GM10266 (cell line): Measurements from ENCODE around the gene IPO11.

Experiments used
- DNase-seq: peaks from one replicate; pipeline ENCODE4 v3.0.0; 2012; ENCODE audit errors: extremely low spot score
- CTCF ChIP-seq: IDR thresholded peaks from 2 replicates; pipeline ENCODE4 v1.5.1; 2012; ENCODE audit warnings: mild to moderate bottlenecking, low read depth; ENCODE audit not compliant: control insufficient read depth, insufficient read depth; ENCODE audit errors: missing control alignments

IPO11 gene

DNA sequence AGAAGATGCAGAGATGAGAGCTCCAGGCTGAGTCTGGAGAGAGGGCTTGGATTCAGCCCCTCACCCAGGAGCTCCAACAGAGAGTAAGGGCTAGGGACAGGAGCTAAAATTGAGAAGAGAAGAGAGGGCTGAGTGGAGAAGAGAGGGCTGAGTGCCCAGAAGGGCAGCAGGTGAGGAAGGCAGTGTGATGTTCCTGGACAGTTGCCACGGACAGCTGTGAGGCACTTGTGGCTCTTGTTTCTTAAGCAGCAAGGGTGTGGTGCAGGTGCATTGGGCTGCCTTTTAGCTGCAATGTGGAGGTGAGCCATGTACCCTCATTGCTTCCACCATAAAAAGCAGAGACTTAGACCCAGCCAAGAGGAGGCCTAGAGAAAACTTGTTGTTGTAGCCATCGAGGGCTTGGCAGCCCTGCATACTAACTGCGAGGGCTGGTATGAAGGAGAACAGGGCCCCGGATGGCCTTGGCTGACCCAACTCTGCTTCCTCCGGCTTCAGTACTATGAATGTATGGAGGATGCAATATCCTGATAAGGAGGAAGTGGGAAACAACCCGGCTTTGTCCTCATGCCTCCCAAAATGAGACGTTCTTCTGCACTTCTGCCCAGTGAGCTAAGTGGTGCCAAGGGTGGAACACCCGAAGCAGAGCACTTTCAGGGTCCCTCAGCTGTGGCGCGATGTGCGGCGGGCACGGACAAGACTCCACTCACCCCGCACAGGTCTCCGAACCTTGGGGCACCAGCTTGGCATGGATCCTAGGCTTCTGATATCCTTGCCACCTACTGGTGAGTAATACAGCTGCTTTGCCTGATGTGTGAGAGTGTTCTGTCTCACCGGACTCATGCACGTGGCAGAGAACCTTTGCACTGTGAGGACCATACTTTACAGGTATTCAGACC lies 231.2 kb downstream of the IPO11 start:
- no peak for TF ChIP-seq CTCF
- DNase-seq, result no peak

GRCh38 chr5:62645223-62645622 lies 232.7 kb downstream of the IPO11 start:
- no peak for DNase-seq
- TF ChIP-seq CTCF, result no peak

GRCh38 chr5:62647241-62647640 lies 234.7 kb downstream of the IPO11 start:
- TF ChIP-seq CTCF, result no peak
- no peak for DNase-seq

DNA sequence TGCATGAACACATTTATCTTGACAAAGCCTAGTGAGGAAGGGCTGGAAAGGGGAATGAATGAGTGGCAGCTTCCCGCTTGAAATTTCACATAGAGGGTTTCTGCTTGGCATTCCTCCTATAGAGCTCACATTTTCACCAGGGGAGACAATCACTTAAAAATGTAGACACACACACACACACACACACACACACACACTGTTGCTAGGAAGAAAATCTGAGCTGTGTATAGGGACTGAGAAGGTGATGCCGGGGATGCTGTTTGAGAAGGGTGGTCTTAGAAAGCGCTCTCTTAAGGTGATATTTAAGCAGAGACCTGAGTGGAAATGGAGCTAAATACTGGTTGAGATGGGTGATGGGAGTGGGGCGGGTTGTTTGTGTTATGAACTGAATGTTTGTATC lies 236.5 kb downstream of the IPO11 start:
- no peak for DNase-seq
- no peak for TF ChIP-seq CTCF

- no peak for DNase-seq
- no peak for TF ChIP-seq CTCF
These were observed 237.0 kb downstream of the IPO11 start for GRCh38 chr5:62649476-62650113.

DNA sequence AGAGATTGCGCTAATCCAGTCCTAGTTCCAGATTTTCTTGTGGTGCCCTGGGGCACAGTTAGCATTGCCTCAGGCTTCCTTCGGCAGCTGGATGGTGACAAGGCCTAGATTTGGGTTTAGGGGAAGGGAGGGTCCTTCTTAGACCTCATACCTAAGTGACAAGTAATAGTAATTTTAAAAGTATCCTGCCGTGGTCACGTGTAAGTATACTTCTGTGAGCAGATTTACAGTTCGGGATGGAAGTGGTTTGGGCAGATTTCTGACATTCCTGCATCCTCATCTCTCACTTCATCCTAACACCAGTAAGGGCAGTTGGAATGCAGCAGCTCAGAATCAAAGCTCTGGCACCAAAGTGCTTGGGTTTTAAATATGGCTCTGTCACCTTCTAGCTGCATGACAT lies 237.6 kb downstream of the IPO11 start:
- TF ChIP-seq CTCF, result no peak
- DNase-seq, result no peak

GRCh38 chr5:62652225-62652624 lies 239.7 kb downstream of the IPO11 start:
- DNase-seq, result no peak
- TF ChIP-seq CTCF, result no peak
